Smooth muscle cell (in vitro differentiated cells): ENCODE data around the gene ROBO3. TPM values are rescaled to one million over a fixed set of nuclear protein-coding genes. Genes with fewer than 3 reads are reported as not detected.

ENCODE experiments used
- DNase-seq: peaks from one replicate; lab custom pipeline; 2025; ENCODE audit not compliant: unreplicated experiment; lab: John Stamatoyannopoulos, UW
- H2AFZ ChIP-seq: fragments of 200-600 bp; sonication (generic); 2 replicates; pipeline ENCODE4 v1.6.0; 2016; ENCODE audit warnings: antibody characterized with exemption, low read depth, mild to moderate bottlenecking
- H3F3A ChIP-seq: fragments of 200-600 bp; sonication (generic); 2 replicates; pipeline ENCODE4 v1.6.0; 2017; ENCODE audit warnings: antibody characterized with exemption, low read depth
- H3K27ac ChIP-seq: fragments of 200-600 bp; sonication (generic); 2 replicates; pipeline ENCODE4 v1.5.1; 2016; ENCODE audit warnings: low read depth, mild to moderate bottlenecking
- H3K27me3 ChIP-seq: fragments of 200-600 bp; sonication (generic); 2 replicates; pipeline ENCODE4 v1.6.1; 2016; ENCODE audit warnings: low read depth, mild to moderate bottlenecking
- H3K36me3 ChIP-seq: fragments of 200-600 bp; sonication (generic); 2 replicates; pipeline ENCODE4 v1.5.1; 2016; ENCODE audit warnings: low read depth
- H3K4me1 ChIP-seq: fragments of 200-600 bp; sonication (generic); 2 replicates; pipeline ENCODE4 v1.5.1; 2016; ENCODE audit warnings: low read depth
- H3K4me2 ChIP-seq: fragments of 200-600 bp; sonication (generic); 2 replicates; pipeline ENCODE4 v1.6.0; 2016; ENCODE audit warnings: mild to moderate bottlenecking
- H3K4me3 ChIP-seq: fragments of 200-600 bp; sonication (generic); 2 replicates; pipeline ENCODE4 v1.5.1; 2016; ENCODE audit warnings: mild to moderate bottlenecking
- H3K79me2 ChIP-seq: fragments of 200-600 bp; sonication (generic); 2 replicates; pipeline ENCODE4 v1.6.0; 2016; ENCODE audit warnings: low read depth, mild to moderate bottlenecking
- H3K9ac ChIP-seq: fragments of 200-600 bp; sonication (generic); 2 replicates; pipeline ENCODE4 v1.6.0; 2016; ENCODE audit warnings: low read depth
- H3K9me3 ChIP-seq: fragments of 200-600 bp; sonication (generic); replicated peaks from 2 replicates; pipeline ENCODE4 v1.5.1; 2016; ENCODE audit warnings: low read depth
- H4K20me1 ChIP-seq: fragments of 200-600 bp; sonication (generic); 2 replicates; pipeline ENCODE4 v1.6.0; 2016; ENCODE audit warnings: low read depth
- WGBS: methylation state at CpG from one replicate; pipeline ENCODE4 v1.1.7; 2016; ENCODE audit warnings: low lambda C conversion rate; 5-methylcytosine and 5-hydroxymethylcytosine counted together
- polyA plus RNA-seq: library from polyadenylated mRNA; unstranded; fragments of >200 nt; fragmentation: Nextera tagmentation; extraction: Ambion mirVana; gene quantifications from 2 replicates; pipeline ENCODE4 v1.2.1, GENCODE V29; 2016
- total RNA-seq: library from RNA; depleted of rRNA; stranded (reverse); fragments of >200 nt; gene quantifications from 2 replicates; pipeline ENCODE4 v1.2.3, GENCODE V29; 2014
- TF ChIP-seq, protein P1 (sequence below): fragments of 200-600 bp; sonication (generic); IDR thresholded peaks from 2 replicates; pipeline ENCODE4 v1.5.1; 2017; ENCODE audit warnings: borderline replicate concordance, mild to moderate bottlenecking, antibody characterized with exemption; ENCODE audit not compliant: insufficient read depth, poor library complexity, severe bottlenecking

The ROBO3 gene
- total and polyA plus RNA-seq, 2 experiments from 2014 or later = 8.9 to 12.8 TPM

DNA sequence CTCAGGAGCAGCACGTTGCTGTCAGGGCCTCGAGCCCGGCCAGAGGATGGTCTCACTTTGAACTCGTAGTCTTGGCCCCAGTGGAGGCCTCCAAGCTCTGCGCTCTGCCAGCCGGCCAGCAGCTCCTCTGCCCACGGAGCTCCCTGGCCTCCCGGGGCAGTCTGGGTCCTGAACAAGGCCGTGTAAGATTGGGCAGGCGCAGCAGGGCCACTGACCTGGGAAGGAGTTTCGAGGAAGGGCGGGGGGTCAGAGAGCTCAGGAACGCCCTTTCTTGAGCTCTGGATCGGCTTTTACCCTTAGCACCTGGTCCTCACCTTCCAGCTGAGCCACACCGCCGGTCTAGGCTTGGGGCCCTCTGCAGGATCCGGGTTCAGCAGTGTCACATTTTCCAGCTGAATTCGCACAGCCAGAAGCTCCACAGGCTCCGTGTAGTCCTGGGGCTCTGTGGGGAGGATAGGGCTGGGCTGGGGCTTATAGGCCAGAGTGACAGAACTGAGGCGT, 30.3 kb downstream of the ROBO3 start:
- H3K79me2 ChIP-seq = no peaks in the 10 kb centered on the region
- WGBS = 94% methylated on average over 20 of the region's 20 CpGs
- no peak overlapping the region for H3K4me3 ChIP-seq
- H3K27ac ChIP-seq = no peak overlapping the region
- H2AFZ ChIP-seq = no peak overlapping the region
- H3K4me1 ChIP-seq = no peaks in the 10 kb centered on the region
- no peak for DNase-seq
- peaks cover 4% of the 10 kb centered on the region for H3F3A ChIP-seq
- no peaks in the 10 kb centered on the region for H4K20me1 ChIP-seq
- H3K9me3 ChIP-seq = no peaks in the 10 kb centered on the region
- H3K36me3 ChIP-seq = no peaks in the 10 kb centered on the region
- no peak overlapping the region for H3K4me2 ChIP-seq
- H3K9ac ChIP-seq = no peak overlapping the region
- TF ChIP-seq, protein P1, sequence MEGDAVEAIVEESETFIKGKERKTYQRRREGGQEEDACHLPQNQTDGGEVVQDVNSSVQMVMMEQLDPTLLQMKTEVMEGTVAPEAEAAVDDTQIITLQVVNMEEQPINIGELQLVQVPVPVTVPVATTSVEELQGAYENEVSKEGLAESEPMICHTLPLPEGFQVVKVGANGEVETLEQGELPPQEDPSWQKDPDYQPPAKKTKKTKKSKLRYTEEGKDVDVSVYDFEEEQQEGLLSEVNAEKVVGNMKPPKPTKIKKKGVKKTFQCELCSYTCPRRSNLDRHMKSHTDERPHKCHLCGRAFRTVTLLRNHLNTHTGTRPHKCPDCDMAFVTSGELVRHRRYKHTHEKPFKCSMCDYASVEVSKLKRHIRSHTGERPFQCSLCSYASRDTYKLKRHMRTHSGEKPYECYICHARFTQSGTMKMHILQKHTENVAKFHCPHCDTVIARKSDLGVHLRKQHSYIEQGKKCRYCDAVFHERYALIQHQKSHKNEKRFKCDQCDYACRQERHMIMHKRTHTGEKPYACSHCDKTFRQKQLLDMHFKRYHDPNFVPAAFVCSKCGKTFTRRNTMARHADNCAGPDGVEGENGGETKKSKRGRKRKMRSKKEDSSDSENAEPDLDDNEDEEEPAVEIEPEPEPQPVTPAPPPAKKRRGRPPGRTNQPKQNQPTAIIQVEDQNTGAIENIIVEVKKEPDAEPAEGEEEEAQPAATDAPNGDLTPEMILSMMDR = no peak
- no peaks in the 10 kb centered on the region for H3K27me3 ChIP-seq

DNA sequence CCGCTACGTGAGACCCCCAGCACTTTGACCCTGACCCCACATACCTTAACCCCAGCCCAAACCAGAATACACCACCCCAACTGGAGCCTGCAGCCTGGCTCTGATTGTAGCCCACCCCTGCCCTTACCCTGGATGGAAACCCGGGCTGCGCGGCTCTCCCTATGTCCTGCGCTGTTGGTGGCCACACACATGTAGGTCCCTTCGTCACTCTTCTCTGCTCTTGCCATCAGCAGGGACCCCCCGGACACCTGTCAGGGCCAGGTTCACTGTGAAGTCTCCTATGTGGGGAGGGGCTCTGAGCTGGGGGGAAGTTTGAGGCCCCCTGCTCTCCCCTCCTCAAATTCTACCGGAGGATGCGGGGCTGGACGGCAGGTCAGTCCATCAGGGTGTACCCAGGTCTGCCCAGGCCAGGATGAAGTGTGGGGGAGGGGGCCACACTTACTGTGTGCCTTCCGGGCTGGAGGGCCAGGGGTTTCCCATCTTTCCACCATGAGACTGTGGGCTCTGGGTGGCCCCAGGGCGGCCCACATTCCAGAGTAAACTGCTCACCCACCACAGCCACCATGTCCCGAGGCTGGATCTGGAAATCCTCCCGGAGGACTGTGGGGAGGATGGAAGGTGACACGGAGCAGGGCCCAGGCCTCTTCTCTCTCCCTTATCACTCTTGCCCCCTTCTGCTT, 31.0 kb downstream of the ROBO3 start:
- no peak overlapping the region for H3K4me2 ChIP-seq
- H3K9ac ChIP-seq = no peak overlapping the region
- H3K27me3 ChIP-seq = no peaks in the 10 kb centered on the region
- no peak overlapping the region for H3K4me3 ChIP-seq
- no peak overlapping the region for H3K27ac ChIP-seq
- 85% methylated on average over 15 of the region's 16 CpGs for WGBS
- no peaks in the 10 kb centered on the region for H3K36me3 ChIP-seq
- H4K20me1 ChIP-seq = no peaks in the 10 kb centered on the region
- H3K4me1 ChIP-seq = no peaks in the 10 kb centered on the region
- DNase-seq = no peak
- peaks cover 4% of the 10 kb centered on the region for H3F3A ChIP-seq
- H3K79me2 ChIP-seq = no peaks in the 10 kb centered on the region
- TF ChIP-seq, protein P1 = no peak
- H3K9me3 ChIP-seq = no peaks in the 10 kb centered on the region
- no peak overlapping the region for H2AFZ ChIP-seq

- no peak overlapping the region for H3K4me2 ChIP-seq
- no peaks in the 10 kb centered on the region for H4K20me1 ChIP-seq
- H2AFZ ChIP-seq = no peak overlapping the region
- H3K36me3 ChIP-seq = no peaks in the 10 kb centered on the region
- H3K27ac ChIP-seq = no peak overlapping the region
- no peaks in the 10 kb centered on the region for H3K9me3 ChIP-seq
- no peak for DNase-seq
- TF ChIP-seq, protein P1 = no peak
- 94% methylated on average over 9 of the region's 9 CpGs for WGBS
- H3K79me2 ChIP-seq = no peaks in the 10 kb centered on the region
- H3K4me3 ChIP-seq = no peak overlapping the region
- H3K9ac ChIP-seq = no peak overlapping the region
- peaks cover 4% of the 10 kb centered on the region for H3F3A ChIP-seq
- no peaks in the 10 kb centered on the region for H3K27me3 ChIP-seq
- H3K4me1 ChIP-seq = no peaks in the 10 kb centered on the region
These were observed 31.7 kb downstream of the ROBO3 start for GRCh38 chr11:124896821-124897391.
